Activated CD8-positive, alpha-beta memory T cell treated with anti-CD3 and anti-CD28 coated beads, Interleukin-2, amount 50 U/mL, for 48 hours (primary cell): Measurements from ENCODE around the gene KIFAP3.
"Not testable (repeated sequence)": the region's sequence is repeated elsewhere in the genome, so short reads cannot be mapped to it uniquely, and the experiment has no call there.

ENCODE experiments used
- DNase-seq: peaks from one replicate; pipeline ENCODE4 v3.0.0-alpha.2; 2020

The KIFAP3 gene

DNA sequence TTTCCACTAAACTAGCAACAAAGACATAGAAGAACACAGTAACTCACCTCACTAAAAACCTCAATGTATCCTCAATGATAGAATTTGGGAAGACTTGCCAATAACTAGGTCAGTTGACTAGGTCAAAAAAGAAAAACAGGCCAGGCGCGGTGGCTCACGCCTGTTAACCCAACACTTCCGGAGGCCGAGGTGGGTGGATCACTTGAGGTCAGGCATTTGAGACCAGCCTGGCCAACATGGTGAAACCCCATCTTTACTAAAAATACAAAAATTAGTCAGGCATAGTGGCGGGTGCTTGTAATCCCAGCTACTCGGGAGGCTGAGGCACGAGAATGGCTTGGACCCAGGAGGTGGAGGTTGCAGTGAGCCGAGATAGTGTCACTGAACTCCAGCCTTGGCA, 156.3 kb downstream of the KIFAP3 start:
- DNase-seq = not testable (repeated sequence)

DNA sequence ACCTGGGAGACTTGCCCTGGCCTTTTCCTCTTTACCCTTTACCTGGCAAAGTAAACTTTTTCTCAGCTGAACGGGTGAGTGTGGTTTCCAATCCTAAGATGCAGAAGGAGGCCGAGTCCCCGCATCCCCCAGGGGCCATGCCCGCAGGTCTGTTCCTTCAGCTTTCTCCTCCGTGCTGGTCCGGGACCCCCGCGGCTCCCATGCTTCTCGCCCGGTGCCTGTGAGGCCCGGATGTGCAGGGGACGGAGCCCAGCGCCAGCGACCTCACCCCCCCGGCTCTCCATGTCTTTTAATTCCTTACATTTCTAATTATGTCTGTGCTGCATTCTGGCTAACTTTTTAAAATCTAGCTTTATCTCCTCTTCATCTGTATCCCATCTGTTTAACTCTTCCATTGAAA, 159.3 kb downstream of the KIFAP3 start:
- no peak for DNase-seq

DNA sequence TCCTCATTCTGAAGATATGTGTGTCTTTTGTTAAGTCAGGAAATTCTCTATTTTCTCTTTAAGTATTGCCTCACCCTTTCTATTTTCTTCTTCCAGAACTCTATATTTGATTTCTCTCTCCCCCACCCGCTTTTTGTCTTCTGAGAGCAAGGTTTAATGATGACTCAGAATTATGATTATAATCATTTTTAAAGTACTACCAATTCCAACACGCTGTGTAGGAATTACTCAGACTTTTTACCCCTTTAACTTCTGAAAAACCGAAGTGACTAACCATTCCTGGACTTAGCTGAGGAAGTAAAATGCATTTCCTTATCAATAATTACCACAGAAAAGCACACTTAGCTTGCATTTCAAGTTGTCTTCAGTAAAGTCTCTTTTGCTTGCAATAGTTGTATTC, 160.0 kb downstream of the KIFAP3 start:
- DNase-seq = no peak

DNA sequence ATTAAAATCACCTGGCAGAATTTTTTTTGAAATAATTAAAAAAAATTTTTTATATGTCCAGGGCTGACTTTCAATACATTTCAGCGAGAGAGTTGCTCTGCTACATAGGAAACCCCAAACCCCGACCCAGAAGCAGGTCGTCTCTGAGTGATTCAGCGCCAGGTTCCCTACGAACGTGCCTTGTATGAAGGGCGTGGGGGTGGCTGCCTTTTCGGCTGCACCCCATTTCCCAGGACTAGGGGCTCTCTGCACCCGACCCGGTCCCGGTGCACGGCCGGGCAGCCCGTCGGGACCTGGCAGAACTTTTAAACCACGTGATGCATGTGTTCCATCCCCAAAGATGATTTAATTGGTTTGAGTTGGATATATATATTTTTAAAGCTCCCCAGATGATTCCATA, 165.0 kb downstream of the KIFAP3 start:
- no peak for DNase-seq

DNA sequence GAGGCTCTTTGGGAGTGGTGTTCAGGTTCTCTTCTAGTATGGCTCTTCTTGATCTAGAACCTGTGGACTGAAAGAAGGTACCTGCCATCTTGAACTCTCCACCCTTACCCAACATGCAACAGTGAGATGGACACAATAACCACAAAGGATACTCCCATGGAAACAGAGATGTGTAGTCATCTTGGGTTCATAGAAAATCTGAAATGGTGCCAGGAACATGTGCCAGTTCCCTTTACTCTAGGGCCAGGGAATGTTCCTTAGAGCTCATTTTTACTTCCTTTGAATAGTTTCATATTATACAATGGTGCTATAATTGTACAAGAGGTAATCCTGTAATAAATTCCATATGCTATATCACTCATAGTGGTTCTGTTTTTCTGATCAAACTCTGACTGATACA, 167.6 kb downstream of the KIFAP3 start:
- DNase-seq = no peak

DNA sequence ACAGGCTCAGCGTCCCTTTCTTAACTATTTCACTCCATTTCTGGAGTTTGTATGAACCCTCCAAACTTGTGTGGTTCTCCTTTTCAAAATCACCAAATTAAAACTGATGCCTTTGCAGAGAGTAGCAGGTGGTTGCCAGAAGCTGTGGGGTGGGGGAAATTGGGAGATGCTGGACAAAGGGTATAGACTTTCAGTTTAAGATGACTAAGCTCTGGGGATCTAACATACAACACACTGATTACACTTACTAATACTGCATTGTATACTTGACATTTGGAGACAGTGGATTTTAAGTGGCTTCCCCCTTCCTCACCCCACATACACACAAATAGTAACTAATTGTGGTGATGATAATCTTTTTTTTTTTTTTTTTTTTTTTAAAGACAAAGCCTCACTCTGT, 169.7 kb downstream of the KIFAP3 start:
- DNase-seq = no peak

DNA sequence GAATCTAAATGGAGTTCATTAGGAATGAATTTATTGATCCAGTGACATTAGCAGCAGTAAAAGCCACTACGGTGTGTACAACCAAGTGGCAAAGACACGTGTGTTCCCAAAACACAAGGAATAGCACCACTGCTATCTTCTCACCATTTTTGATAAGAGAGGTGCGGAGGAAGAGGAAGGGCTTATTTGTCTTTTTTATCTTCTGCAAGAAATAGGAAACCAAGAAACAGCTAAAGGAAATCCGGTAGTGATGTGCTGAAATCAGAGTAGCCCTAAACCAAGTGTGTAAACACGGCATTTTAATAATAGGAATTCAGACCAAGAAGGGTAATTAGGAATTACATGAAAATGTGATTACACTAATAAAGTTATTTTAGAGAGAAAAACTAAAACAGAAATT, 171.7 kb downstream of the KIFAP3 start:
- no peak for DNase-seq

DNA sequence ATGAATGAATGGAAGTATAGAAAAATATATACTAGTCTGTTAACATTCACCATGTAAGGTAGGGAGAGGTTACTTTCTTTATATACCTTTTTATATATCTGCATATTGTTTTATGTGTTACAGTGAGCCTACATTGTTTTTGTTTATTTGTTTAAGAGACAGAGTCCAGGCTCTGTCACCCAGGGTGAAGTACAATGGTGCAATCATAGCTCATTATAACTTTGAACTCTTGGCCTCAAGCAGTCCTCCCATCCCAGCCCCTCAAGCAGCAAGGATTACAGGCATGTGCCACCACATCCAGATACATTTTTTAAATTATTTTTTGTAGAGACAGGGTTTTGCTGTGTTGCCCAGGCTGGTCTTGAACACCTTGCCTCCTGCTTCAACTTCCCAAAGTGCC, 173.4 kb downstream of the KIFAP3 start:
- no peak for DNase-seq

DNA sequence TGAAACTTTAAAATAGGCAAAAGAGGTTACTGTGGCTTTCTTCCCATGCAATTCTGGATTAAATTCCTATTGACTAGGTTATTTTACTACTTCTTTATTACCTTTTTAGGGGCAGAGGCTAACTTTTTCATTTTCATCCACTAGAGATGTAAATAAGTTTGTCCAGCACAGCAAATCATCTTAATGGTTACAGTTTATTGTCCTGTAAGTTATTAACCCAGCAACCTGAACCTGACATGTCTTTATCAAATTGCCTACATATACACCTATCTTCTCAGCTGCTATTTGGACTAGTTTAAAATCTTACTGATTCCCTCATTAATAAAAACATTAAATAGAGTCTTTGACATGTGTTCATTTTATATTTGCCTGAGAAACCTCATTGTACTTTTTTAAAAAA, 173.9 kb downstream of the KIFAP3 start:
- DNase-seq = no peak

DNA sequence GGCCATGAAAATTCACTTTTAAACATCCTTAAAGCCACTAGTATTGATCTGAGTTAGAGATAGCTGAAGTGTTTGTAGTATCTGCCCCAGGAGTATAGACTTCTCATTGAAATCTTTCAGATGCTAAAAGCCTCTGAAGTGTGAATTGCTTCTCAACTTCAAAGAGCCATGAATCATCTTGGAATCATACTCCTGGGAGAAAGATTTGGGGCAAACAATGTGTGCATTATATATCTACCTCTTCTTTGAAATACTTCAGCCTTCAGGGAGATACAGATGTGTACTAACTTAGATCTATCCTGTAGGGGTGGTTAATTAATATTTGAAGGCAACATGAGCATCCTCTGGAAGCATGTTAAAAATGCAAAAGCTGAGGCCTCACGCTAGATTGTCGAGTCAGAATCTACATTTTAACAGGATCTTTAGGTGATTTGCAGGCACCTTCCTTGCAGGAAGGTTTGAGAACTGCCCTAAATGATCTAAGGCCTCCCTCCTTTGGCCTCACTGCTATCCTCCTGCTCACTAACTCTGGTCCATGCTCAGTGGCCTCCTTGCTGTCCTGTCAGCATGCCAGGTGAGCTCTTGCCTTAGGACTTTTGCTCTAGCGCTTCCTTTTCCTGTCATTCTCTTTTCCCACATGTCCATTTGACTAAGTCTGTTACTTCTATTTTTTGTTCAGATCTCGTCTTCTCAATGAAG, 174.8 kb downstream of the KIFAP3 start:
- DNase-seq = no peak

DNA sequence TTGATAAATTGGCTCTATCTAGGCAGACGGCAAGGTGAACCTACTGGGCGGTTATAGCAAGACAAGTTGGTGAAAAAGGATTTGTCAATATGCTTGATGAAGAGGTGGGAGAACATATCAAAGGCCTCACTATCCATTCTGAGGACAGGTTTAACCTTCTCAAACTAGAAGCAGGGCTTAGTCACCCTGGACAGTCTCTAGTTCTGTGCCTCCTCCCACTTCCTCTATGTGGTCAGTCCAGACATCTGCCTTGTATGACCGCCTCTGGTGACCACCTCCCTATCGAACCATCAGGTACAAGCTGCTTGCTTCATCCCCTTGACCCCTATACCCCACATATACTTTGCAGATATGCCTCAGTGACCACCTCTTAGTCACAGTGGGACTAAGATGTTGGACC, 178.5 kb downstream of the KIFAP3 start:
- no peak for DNase-seq

DNA sequence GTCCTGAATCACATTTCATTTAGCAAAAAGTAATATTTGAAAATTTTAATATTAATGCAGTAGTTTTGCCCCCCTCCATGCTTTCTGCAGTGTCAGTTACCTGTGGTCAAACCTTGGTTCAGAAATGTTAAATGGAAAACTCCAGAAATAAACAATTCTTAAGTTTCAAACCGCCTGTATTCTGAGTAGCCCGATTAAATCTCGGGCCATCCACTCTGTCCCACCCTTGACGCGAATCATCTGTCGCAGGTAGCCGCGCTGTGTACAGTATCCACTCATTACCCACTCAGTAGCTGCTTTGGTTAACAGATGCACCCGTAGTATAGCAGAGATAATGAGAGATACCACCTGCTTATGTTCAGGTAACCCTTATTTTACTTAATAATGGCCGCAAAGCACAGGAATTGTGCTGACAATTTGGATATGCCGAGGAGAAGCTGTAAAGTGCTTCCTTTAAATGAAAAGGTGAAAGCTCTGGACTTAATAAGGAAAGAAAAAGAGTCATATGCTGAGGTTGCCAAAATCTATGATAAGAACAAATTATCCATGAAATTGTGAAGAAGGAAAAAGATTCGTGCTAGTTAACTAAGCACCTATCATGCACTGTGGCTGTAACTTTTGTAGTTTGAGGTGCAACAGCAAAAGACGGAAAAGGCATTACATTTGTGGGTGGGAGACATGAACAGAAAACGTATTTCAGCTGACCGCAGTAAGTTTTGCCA, 179.9 kb downstream of the KIFAP3 start:
- DNase-seq = no peak

DNA sequence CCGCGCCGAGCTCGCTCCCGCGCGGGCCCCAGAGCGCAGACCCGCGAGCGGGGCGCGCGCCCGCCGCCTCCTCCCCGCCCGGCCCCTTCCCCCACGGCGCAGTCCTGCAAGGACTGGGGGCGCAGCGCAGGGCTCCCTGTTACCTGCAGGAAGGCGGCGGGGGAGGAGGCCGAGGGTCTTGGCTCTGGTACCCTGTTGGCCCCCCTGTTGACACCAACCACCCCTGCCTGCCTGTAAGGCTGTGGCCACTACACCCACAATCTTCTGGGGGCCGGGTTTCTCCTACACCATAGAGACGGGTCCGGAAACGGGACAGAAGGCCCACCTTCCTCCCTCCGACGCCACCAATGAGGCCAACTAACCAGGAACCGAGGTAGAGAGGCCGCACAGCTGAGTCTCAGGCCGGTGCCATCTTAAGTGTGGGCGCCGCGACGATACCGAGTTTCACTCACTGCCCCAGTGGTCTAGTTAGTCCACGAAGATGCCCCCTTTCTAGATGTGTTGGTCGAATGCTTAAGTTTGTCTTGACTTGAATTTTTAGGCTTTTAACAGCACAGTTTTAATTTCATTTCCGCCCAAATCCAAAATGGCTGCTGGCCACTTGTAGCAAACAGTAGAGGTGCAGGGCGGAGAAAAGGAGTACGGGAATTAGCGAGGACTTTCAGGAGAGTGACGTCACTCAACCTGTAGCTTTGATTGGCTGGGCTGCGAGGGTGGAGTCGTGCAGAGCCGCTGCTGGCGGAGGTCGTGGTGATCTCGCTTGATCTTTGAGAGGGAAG, 180.7 kb downstream of the KIFAP3 start, which contains the start of gene SCYL3:
Gene SCYL3 (minus strand): TSS at position 252 of the 779 bp plus-strand sequence. CDS start 5,056 bp downstream, outside the sequence.
- DNase-seq = peak; percentile 91

DNA sequence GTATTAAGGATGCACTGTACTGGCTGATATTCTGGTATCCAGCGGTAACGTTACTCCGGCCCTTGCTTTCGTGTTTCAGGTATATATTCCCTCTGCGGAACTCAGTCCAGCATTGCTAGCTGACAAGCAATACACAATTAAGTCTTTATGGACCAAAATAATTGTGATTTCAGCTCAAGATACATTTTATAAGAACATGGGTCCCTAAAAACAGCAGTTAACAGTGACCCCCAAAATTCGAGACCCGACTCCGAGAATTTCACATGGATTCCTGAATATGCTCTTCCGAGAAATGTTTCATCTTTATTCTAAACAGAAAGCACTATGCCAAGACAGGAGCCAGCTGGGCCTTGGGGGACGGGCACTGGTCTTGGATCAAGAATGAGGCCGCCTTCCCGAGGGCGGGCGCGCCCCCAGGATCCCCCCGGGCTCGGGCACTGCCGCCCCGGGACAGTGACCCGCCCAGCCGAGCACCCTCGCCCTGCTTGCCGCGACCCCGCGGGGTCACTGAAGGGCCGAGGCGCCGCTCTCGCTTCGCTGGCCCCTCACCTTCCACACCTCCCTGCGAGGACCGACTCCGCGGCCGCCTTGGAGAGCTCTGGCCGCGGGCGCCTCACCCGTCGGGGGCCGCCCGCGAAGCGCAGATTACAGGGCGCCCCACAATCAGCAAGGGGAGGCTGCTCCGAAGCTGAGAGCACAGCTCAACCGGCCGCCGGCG, 181.4 kb downstream of the KIFAP3 start:
- DNase-seq = no peak

DNA sequence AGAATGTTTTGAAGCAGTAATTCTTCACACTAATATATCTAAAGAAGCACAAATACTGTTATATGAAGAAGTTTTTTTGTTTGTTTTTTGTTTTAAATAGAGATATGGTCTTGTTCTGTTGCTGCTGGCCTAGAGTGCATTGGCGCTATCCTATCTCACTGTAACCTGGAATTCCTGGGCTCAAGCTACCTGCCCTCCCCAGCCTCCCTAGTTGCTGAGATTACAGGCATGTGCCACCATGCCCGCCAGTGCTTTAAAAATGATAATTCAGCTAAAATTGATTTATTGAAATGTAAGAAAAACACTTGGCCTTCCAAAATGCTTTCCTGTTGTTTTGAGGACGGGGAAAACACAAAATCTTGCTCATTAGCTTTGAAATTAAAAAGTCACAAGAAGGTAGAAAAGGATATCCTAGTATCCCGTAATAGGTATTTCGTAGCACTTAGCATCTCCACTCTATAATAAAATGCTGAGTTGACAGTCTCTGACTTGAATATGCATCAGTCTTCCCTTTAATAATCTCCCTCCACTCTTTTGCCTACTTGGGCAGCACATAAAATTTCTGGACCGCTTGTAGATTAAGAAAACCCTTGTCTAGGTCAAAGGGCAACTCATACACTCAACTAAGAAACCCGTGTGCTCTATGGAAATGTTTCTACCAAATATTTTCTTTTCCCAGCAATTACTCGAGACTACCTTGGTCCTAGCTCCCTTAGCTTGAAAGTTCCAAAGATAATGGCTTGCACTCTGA, 182.1 kb downstream of the KIFAP3 start:
- no peak for DNase-seq

DNA sequence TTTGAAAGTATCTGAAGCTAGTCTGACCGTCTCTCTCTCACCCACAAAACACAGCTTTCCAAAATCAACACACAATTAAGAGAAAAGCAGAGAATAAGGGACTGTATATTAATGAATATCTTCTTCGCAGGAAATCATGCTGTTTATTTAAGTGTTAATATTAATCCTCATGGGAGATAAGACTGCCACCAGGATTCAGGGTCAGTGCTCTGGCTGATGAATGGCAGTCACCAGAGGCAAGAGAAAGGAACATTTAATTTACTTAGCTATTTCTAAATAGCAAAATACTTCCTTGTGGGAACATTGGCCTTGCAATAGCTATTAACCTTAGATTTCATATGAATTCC, 183.0 kb downstream of the KIFAP3 start:
- no peak for DNase-seq

DNA sequence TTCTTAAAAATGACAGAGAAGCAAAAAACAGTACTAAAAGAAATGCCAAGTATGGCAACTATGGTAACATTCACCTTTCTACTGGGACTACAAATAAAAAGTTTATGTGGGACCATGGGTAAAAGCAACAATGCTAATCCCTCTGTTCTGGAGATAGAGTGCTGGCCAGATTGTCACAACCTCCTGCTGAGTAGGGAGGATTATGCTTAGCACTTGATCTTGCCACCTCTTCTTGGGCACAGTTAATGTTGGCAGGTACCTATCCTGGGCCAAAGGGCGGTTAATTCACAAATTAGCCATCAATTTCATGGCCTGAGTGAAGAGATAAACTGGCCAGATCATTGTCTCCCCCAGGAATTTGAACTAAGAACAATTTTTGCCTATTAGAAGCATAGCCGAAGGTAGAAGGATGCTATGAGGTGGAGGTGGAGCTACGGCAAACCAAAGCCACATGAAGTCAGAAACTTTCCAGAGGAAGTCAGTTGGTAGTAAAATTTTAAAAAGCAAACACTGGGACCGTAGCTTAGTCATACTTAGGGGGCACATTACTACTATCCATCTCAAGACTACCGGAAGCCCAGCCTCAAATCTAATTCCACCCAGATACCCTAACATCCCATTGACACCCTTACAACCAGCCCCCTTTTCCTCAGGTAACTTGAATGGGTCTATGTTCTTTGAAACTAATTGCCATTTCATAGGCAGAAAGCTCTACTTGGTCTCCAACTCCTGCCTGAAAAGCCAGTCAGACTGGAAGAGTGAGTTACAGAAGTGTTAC, 183.5 kb downstream of the KIFAP3 start:
- DNase-seq = no peak

DNA sequence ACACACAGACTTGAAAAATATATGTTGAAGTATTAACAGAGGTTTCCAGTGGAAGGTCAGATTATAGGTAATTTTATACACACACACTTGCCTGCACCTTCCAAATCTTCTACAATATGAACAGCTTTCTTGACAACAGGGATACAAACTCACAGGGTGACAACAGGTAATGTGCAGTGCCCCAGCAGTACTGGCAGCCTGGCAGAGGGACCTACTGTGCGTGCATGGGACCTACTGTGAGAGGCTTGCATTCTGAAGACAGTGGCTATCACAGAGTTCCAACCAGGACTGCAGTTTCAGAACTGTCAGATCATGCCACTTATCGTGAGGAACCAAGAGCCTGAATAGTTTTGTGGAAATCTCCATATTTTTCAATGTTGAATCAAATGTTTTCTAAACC, 184.6 kb downstream of the KIFAP3 start:
- DNase-seq = no peak

DNA sequence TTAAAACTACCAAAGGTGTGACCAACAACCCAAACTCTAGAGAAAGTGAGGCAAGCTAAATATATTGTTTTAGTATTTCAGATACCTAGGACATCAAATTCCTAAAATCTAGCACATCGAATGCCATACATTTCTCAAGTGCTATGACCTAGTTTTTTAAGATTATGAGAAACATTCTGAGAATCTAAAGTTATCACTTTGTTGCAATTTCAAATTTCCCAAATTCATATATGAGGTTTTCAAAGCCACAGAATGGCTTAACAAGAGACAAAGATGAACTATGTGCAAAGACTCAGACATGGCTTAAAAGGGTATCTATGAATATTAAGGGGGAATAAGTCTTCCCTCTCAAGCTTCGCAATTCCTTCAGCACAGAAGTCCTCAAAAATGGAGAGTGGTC, 187.6 kb downstream of the KIFAP3 start:
- DNase-seq = no peak

DNA sequence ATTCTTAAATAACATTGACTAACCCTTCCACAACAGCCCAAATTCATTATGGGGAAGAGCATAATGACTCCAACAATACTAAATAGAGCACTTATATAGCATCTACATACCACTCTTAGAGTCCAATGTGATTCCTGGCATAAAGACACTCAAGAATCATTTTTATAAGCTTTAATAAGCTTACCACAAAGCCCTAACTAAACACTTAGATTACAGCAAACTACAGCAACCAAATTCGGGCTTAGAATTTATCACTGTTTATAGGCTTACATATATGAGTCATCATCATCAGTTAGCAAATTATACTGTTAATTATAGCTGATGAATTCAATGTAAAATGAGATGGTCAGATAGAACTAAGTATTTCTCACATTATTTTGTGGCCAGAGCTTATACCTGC, 188.1 kb downstream of the KIFAP3 start:
- DNase-seq = no peak

DNA sequence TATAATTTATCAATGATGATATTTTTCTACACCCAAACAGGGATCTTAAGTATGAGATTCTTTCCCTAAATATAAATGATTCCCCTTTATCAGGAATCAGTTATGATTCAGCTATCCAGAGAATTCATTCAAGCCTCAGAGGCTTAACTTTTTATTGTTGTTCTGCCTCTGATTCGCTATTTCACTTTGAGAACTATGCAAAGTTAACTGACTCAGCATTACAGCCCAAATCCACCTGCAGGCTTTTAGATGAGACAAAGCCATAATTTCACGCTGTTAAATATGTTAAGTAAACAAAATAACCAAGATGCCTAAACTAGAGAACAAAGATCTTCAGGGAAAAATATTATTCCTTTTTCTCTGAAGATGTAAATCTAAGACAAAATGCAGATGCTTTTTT, 189.3 kb downstream of the KIFAP3 start:
- DNase-seq = no peak

DNA sequence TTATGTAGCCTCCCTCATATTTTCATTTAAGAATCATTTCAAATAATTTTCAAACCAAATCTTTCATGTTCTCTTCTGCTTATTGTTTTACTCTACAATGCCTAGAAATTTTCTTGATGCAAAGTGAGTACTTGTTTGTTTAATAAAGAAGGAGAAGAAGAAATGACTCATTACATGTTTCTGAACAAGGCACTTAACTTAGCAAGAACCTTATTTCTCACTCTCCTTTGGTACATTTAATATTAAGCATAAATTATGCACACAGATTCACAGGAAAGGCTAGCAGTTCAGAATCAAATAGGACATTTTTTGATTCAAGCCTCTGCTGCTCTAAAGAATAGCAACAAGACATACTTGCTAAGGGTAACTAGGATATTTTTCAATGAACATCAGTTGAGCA, 189.9 kb downstream of the KIFAP3 start:
- no peak for DNase-seq
